Testis (tissue), 3 donors: ENCODE measurements around the gene RMDN2. TPM values are rescaled to one million over a fixed set of nuclear protein-coding genes. Genes with fewer than 3 reads are reported as not detected.
A peak's percentile ranks its signal among the peaks of the same experiment; 100 is the strongest.

Experiments
- DNase-seq: peaks from one replicate; pipeline ENCODE4 v3.0.0-alpha.2; 2019
- H3K27ac ChIP-seq, 2 donors: fragments of 200-600 bp; sonication (generic); one replicate each; pipeline ENCODE4 v1.5.1; 2019
- H3K27me3 ChIP-seq: fragments of 200-600 bp; sonication (generic); one replicate; pipeline ENCODE4 v1.5.1; 2019
- H3K36me3 ChIP-seq: fragments of 200-600 bp; sonication (generic); one replicate; pipeline ENCODE4 v1.5.1; 2017; ENCODE audit warnings: low read depth; ENCODE audit errors: missing control alignments
- H3K4me1 ChIP-seq: fragments of 200-600 bp; sonication (generic); one replicate; pipeline ENCODE4 v1.5.1; 2019
- H3K4me3 ChIP-seq, 2 donors: fragments of 200-600 bp; sonication (generic); one replicate each; pipeline ENCODE4 v1.5.1; 2017 to 2019
- H3K9me3 ChIP-seq: fragments of 200-600 bp; sonication (generic); one replicate; pipeline ENCODE4 v1.5.1; 2017
- CTCF ChIP-seq, 3 experiments: fragments of 450-650 bp in 2 of 3; fragments of 200-600 bp in 1 of 3; sonication (generic) in 1 of 3; IDR thresholded peaks; one replicate each; pipeline ENCODE4 v1.5.1; 2016 to 2019; ENCODE audit warnings: antibody characterized with exemption in 3 of 3, mild to moderate bottlenecking in 2 of 3, moderate library complexity in 1 of 3
- POLR2A ChIP-seq: fragments of 450-650 bp; IDR thresholded peaks from one replicate; pipeline ENCODE4 v1.6.1; 2017; ENCODE audit warnings: antibody characterized with exemption, mild to moderate bottlenecking, moderate library complexity
- WGBS, 2 donors: methylation state at CpG; one replicate each; pipeline ENCODE4 v1.1.5; 2018; 5-methylcytosine and 5-hydroxymethylcytosine counted together
- intact Hi-C: fragments of 100-400 bp; cut with DNase I; formaldehyde crosslinking; loops from one replicate; pipeline ENCODE4 v1.15.1; 2023; ENCODE audit warnings: low total_unique reads
- polyA plus RNA-seq: library from polyadenylated mRNA; stranded (reverse); fragments of 350-450 nt; fragmentation: Illumina TruSeq; extraction: RNeasy Lipid Tissue Mini Kit (QIAGEN cat#74804); gene quantifications from one replicate; pipeline ENCODE4 v1.2.3, GENCODE V29; 2014; ENCODE audit warnings: low read depth, low replicate concordance; ENCODE audit not compliant: insufficient read depth
- total RNA-seq, 2 donors: library from RNA; depleted of rRNA; stranded (reverse); fragments of >200 nt; gene quantifications; one replicate each; pipeline ENCODE4 v1.2.3, GENCODE V29; 2016

The RMDN2 gene
- total and polyA plus RNA-seq, 3 donors from 2014 or later = 22.8 to 34.9 (median 31.6) TPM

- Histone ChIP-seq H3K9me3 (no peaks in the 10 kb centered on the region), H3K27me3 (no peaks in the 10 kb centered on the region), H3K36me3 (no peaks in the 10 kb centered on the region), H3K4me3 (no peak overlapping the region), H3K4me1 (peaks cover 17% of the 10 kb centered on the region), H3K27ac (peak overlapping the region; percentile 7 to 8)
- intact Hi-C loops = no loop called here
- peak; percentile 44 for DNase-seq
- TF ChIP-seq POLR2A (no peak), CTCF (IDR thresholded peaks at IDR 0.05) (no peak)
- 25 to 56% methylated on average over 4 of the region's 4 CpGs for WGBS, 2 donors
These were observed 30.5 kb upstream of the RMDN2 start for GRCh38 chr2:37894601-37895000.

- DNase-seq = no peak
- Histone ChIP-seq H3K4me1 (peaks cover 17% of the 10 kb centered on the region), H3K27ac (peak overlapping the region in 1 of 2 donors; percentile 7), H3K9me3 (no peaks in the 10 kb centered on the region), H3K4me3 (no peak overlapping the region), H3K27me3 (no peaks in the 10 kb centered on the region), H3K36me3 (no peaks in the 10 kb centered on the region)
- intact Hi-C loops = no loop called here
- TF ChIP-seq POLR2A (no peak), CTCF (IDR thresholded peaks at IDR 0.05) (no peak)
- WGBS, 2 donors = 58 to 59% methylated on average over 3 of the region's 3 CpGs
These were observed 29.9 kb upstream of the RMDN2 start for GRCh38 chr2:37895140-37895539.

GRCh38 chr2:37896319-37896718, 28.8 kb upstream of the RMDN2 start:
- intact Hi-C loops = no loop called here
- peaks cover 17% of the 10 kb centered on the region for H3K4me1 ChIP-seq
- H3K27me3 ChIP-seq = no peaks in the 10 kb centered on the region
- DNase-seq = no peak
- H3K4me3 ChIP-seq = no peak overlapping the region
- H3K9me3 ChIP-seq = no peaks in the 10 kb centered on the region
- H3K27ac ChIP-seq = no peak overlapping the region
- no peaks in the 10 kb centered on the region for H3K36me3 ChIP-seq
- no peak for TF ChIP-seq CTCF (IDR thresholded peaks at IDR 0.05)
- no peak for TF ChIP-seq POLR2A
- WGBS, 2 donors = 70 to 77% methylated on average over 3 of the region's 3 CpGs

GRCh38 chr2:37897511-37897910, 27.6 kb upstream of the RMDN2 start:
- H3K9me3 ChIP-seq = no peaks in the 10 kb centered on the region
- no peak overlapping the region for H3K27ac ChIP-seq
- H3K4me1 ChIP-seq = peaks cover 17% of the 10 kb centered on the region
- no peaks in the 10 kb centered on the region for H3K27me3 ChIP-seq
- WGBS, 2 donors = 51 to 55% methylated on average over 3 of the region's 3 CpGs
- H3K4me3 ChIP-seq = no peak overlapping the region
- intact Hi-C loops = no loop called here
- H3K36me3 ChIP-seq = no peaks in the 10 kb centered on the region
- TF ChIP-seq CTCF (IDR thresholded peaks at IDR 0.05) (no peak), POLR2A (no peak)
- no peak for DNase-seq

- Histone ChIP-seq H3K4me1 (peaks cover 17% of the 10 kb centered on the region), H3K27ac (no peak overlapping the region), H3K27me3 (no peaks in the 10 kb centered on the region), H3K9me3 (no peaks in the 10 kb centered on the region), H3K36me3 (no peaks in the 10 kb centered on the region), H3K4me3 (no peak overlapping the region)
- TF ChIP-seq CTCF (IDR thresholded peaks at IDR 0.05) = no peak
- no peak for TF ChIP-seq POLR2A
- DNase-seq = no peak
- intact Hi-C loops = no loop called here
These were observed 26.6 kb upstream of the RMDN2 start for GRCh38 chr2:37898448-37898847.
